HG03103 (cell line): ENCODE results near the gene COL11A2.

ENCODE experiments used
- ATAC-seq: cut with Tn5 transposase; IDR thresholded peaks from one replicate; pipeline ENCODE4 v1.9.1; 2021; ENCODE audit warnings: low read depth; ENCODE audit not compliant: unreplicated experiment

Gene COL11A2

DNA sequence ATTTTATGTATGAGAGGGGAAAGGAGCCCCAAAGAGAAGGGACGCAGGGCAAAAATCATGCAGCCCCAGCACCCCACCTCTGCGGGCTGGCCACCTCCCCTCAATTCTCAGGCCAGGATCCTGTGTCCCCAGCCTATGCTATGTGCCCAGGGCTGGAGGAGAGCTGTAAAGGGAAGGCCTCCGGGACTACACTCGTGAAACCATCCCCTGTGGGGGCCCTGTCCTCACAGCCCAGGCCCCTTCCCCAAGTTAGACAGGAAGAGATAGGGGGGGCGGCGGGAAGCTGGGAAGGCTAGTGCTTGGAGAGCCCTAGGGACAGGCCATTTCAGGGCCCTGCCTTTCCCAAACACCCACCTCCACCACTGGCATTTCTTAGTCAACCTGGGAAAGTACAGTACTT, 1.4 kb upstream of the COL11A2 start:
- ATAC-seq, result no peak

DNA sequence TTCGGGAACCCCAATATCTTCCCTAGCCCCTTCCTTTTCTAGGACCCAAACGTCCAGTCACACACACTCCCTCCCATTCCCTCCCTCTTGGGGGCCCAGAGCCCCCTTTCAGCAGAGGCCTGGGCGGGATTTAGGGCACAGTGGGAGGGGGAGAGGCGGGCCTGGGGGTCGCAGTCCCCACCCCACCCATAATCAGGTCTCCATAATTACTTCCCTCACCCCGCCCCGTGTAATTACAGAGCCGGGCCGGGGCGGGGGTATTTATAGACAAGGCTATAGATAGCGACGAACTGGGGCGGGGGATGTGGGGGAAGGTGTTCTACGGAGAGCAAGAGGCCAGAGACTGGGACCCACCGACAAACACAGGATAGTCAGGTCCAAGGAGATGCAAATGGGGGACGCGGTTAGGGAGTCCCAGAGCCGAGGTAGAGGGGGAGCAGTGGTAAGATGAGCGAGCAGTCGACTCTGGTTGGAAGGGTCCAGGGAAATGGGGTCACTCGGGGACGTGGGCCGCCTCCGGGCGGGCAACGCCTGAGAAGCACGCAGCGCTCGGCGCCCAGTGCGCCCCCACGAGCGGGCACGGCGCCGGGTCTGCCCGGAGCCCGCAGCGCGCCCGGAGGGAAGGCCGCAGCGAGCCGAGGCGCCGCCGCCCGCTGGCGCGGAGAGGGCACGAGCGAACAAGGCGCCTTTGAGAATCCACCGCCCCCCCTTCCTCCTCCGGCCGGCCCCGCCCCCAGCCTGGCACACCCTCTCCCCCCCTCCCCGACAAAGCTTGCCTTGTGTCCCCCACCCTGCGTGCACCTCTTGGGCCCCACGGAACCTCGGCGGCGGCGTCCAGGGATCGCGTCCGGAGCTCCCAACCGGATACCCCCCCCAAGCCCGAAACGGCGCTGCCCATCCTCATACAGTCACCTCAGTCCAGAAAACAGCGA, 670 bp upstream of the COL11A2 start:
- no peak for ATAC-seq

DNA sequence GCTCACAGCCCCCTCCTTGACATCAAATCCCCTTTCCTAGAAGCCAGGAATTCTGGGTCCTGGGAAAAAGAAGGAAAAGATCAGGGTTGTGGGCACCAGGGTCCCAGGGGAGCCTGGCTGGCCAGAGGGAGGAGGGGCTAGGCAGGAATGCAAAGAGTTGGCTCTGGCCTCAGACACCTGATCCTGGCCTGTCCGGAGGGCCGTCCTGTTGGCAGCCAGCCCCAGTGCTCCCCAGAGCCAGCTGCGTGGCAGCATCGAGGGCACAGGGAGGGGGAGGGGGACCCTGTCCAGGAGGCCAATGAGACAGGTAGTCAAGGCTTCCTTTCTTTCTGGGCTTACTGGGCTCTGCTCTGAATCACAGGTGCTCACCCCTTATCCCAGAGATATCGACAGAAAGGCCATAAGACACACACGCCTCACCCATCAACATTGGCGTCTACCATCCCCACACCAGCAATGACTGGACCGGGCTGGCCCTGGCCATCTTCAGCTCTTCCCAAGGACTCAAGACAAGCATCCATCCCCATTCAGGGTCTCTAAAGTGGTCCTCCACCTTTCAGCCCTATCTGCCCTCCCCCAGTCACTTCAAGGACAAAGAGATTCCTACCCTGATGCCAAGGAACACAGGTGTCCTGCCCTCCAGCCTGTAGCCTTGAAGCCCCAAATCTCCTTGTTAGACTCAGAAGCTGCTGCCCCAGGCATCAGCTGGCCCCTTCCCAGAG, 723 bp downstream of the COL11A2 start:
- no peak for ATAC-seq

- no peak for ATAC-seq
These were observed 1.7 kb downstream of the COL11A2 start for GRCh38 chr6:33190504-33191107.

DNA sequence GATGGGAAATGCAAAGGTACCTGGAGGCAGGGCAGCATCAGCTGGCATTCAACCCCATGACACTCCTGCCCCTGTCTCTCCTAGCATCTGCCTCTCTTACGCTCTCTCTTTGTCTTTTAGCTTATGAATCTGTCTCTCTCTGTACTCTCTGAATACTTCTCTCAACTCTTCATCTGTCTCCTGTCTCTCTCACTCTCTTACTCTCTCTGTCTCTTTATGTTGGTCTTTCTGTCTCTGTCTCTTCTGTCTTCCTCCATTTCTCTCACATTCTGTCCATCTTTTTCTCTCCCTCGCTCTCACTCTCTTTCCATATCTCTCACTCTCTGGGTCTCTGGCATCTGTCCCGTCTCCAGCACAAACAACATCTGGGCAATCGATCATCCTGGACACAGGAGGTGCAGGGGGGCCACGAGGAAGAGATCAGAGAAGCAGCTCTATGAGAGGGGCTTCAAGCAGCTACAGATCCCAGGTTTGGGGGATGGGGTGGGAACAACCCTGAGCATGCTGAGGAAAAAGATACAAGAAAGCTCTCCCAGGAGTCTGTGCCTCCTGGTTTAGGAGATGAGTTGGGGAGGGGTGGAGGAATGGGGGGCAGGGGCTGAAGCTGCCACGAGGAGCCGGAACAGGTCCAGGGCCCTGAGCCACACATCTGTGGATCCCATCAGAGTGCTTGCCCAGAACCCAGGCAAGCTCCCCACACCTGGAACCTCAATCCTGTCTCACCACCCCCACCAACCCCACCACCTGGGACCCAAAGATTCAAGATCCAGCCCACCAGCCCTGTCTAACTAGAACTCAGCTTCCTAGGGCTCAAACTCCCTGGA, 2.4 kb downstream of the COL11A2 start:
- ATAC-seq, result no peak

DNA sequence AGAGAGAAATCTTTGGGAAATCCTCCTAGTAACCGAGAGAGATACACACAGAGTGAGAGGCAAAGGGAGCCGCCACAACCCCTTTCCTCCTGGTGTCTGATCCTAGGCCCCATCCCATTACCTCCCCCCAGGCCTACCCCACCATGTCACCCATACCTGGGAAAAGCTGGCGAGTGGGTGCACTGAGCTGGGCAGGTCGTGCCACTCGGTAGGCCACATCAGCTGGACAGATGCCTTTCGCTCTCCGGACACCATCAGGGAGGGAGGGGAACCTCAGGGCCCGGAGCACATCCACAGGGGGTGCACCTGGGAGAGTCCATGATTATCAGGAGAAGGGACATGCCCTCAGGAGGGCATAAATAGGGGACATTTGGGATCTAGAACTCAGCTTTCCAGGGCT, 3.1 kb downstream of the COL11A2 start:
- no peak for ATAC-seq

GRCh38 chr6:33187809-33188208, 4.5 kb downstream of the COL11A2 start:
- ATAC-seq, result no peak

DNA sequence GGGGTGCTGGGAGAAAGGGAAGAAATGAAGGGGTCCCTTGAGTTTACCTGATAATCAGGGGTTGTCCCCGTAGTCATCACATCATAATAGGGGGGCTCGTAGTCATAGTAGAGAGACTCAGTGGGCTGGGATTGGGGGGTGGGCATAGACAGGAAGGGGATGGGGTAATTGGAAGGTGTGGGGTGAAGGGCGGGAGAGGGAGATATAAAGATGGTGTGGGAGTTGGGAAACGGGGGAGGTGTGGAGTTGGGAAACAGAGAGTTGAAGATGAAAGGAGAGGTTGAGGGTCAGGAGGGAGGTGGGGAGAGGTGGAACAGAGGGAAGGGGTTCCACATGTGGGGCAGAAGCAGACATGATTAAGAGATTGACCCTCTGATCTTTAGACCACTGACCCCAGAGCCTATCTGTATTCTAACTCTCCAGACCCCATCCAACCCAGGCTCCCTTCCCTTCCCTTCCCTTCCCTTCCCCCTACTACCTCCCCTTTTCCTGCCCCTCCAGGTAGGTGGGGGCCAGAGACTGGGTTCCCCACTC, 6.5 kb downstream of the COL11A2 start:
- ATAC-seq, result no peak

GRCh38 chr6:33185190-33185589, 7.1 kb downstream of the COL11A2 start:
- ATAC-seq, result no peak

DNA sequence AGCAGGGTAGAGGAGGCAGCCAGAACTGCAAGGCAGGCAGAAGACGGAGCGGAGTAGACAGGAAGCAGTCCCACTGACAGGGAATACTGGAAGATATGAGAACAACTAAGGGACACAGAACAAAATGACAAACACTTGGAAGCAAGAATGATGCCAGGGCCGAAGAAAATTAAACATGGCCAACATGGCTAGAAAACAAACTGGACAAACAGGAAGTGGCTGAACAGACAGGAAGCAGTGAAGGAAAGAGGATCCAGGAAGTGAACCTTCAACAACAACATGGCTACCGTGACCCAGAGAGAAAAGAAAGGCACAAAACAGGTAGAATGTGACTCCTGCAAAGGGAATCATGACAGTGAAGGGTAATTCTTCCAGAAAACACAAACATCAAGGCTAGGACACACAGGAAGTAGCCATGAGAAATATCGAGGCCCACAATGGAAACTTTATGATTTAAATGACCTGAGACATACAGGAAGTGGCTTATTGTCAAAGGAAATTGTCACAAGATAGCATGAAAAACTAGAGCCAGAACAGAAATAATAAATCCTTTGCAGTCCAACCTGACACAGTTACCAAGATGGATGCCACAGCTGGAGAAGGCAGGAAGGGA, 9.1 kb downstream of the COL11A2 start:
- ATAC-seq, result no peak

DNA sequence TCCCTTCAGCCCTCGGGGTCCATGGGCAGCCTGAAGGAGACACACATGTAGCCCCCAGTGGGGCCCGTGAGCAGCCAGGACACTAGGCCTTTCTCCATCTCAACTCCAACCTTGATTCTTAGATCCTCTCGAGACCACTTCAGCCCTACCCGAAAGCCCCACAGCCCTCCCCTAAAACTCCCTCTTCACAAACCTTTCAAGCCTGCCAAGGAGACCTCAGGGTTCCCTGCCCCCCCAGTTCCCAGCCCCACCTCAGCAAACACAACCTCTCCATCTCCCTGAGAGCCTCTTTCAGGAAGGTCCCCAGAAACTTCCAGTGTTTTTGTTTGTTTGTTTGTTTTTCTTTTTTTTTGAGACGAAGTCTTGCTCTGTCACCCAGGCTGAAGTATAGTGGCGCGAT, 11.1 kb downstream of the COL11A2 start:
- no peak for ATAC-seq

DNA sequence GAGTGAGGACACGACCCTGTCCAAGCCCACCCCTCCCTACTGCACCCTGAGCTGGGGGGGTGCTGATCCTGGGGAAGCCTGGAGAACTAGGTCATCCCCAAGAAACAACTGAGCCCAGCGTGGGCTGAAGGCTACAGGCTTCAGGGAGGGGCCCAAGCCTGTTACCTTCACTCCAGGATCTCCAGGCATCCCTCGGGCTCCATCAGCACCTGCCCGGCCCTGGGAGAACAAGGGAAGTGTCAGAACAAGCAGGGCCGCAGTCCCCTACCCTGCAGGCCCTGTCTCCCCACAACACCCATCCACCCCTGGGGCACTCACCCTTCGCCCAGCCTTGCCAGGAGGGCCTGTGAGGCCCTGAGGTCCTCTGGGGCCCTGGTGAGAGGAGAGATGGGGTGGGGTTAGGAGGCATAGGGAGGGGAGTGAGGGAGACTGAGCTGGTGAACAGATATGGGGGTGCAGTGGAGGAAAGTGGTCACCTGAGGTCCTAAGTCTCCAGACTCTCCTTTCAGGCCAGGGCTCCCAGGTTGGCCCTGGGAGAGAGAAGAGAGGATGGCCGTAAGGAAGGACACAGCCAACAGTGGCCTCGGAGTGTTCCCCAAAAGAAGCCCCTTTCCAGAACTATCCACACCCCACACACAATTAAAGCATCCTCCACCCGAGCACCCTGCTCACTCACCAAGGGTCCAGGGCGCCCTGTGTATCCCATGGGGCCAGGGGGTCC, 13.4 kb downstream of the COL11A2 start:
- no peak for ATAC-seq

GRCh38 chr6:33177552-33178446, 14.5 kb downstream of the COL11A2 start:
- no peak for ATAC-seq

- no peak for ATAC-seq
These were observed 15.4 kb downstream of the COL11A2 start for GRCh38 chr6:33176906-33177305.

DNA sequence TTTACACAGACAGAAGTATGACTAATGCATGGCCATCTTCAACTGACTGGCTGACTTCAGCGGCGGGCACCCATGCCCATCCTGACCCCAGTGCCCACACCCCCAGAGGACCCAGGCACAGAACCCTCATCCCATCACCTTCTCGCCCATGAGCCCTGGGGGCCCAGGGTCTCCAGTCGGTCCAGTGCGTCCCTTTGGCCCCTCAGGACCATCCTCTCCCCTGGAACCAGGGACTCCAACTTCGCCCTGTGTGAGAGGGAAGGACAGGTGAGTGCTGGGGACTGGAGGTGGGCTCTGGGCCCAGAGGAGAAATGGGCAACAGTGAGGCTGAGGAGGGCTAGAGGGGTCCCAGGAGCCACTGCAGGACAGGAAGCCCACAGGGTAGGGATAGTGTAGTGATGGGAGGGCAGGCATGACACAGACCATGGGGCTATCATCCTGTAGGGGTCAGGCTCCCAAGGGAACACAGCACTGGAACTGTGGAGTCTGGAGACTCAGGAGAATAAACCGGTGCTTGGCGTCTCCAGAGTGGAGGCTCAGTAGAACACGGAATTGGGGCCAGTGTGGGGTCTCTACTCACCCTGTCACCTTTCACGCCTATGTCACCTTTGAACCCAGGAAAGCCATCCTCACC, 16.7 kb downstream of the COL11A2 start:
- ATAC-seq, result no peak

DNA sequence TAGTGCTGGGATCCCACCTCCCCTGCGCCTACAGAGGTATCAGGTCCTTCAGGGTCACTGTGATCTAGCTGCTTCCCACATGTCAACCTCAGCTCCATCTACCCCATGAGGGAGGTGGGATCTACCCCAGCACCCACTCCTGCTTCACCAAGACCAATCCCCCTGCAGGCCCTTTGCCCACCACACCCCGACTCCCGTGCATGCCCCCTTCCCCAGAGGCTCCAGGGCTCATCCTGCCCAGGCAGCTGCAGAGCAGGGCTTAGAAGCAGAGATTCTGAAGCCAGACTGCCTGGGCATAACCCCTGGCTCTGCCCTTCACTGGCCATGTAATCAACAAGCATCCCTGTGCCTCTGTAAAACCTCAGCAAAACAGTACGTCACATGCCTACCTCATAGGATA, 17.5 kb downstream of the COL11A2 start:
- ATAC-seq, result no peak

- no peak for ATAC-seq
These were observed 18.6 kb downstream of the COL11A2 start for GRCh38 chr6:33173535-33174180.
